IPS DF 19.7 (cell line): ENCODE measurements around the gene UTP14C.
"Not testable (repeated sequence)": the region's sequence is repeated elsewhere in the genome, so short reads cannot be mapped to it uniquely, and the experiment has no call there.

Experiments used
- DNase-seq: peaks from one replicate; pipeline ENCODE4 v3.0.0-alpha.2; 2013; ENCODE audit warnings: low read depth, low spot score

UTP14C gene, protein sequence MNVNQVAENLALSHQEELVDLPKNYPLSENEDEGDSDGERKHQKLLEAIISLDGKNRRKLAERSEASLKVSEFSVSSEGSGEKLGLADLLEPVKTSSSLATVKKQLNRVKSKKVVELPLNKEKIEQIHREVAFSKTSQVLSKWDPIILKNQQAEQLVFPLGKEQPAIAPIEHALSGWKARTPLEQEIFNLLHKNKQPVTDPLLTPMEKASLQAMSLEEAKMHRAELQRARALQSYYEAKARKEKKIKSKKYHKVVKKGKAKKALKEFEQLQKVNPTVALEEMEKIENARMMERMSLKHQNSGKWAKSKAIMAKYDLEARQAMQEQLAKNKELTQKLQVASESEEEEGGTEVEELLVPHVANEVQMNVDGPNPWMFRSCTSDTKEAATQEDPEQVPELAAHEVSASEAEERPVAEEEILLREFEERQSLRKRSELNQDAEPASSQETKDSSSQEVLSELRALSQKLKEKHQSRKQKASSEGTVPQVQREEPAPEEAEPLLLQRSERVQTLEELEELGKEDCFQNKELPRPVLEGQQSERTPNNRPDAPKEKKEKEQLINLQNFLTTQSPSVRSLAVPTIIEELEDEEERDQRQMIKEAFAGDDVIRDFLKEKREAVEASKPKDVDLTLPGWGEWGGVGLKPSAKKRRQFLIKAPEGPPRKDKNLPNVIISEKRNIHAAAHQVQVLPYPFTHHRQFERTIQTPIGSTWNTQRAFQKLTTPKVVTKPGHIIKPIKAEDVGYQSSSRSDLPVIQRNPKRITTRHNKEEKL

DNA sequence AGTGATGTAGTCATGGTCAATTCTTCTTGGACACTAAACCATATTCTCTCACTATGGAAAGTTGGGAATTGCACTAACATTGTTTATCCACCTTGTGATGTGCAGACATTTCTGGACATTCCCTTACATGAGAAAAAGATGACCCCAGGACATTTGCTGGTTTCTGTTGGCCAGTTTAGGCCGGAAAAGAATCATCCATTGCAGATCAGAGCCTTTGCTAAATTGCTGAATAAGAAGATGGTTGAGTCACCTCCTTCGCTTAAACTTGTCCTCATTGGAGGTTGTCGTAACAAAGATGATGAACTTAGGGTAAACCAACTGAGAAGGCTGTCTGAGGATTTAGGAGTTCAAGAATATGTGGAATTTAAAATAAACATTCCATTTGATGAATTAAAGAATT is at the start of gene UTP14C:
Gene UTP14C (plus strand): TSS at position 211 of the 400 bp plus-strand sequence. CDS start 4,114 bp downstream, outside the sequence.
- no peak for DNase-seq

DNA sequence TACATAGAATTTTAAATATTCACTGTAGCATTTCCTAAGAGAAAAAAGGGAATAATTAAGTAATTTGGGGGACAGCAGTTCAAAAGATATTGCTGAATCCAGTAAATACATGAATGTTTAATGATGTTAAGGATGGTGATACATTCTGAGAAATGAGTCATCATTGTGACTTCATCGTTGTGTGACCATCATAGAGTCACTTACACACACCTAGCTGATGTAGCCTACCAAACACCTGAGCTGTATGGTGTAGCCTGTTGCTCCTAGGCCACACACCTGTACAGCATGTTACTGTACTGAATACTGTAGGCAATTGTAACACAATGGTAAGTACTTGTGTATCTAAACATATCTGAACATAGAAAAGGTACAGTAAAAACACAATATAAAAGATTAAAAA is 48.1 kb upstream of the UTP14C start:
- no peak for DNase-seq

DNA sequence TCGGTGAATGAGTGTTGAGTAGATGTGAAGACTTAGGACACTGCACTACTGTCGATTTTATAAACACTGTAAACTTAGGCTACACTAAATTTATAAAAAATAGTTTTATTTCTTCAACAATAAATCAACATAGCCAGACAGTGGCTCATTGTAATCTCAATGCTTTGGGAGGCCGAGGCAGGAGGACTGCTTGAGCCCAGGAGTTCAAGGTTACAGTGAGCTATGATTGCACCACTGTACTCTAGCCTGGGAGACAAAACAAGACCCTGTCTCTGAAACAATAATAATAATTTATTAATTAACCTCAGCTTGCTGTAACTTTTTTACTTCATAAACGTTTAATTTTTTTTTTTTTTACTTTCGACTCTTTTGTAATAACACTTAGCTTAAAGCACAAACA is 47.6 kb upstream of the UTP14C start:
- DNase-seq = no peak

DNA sequence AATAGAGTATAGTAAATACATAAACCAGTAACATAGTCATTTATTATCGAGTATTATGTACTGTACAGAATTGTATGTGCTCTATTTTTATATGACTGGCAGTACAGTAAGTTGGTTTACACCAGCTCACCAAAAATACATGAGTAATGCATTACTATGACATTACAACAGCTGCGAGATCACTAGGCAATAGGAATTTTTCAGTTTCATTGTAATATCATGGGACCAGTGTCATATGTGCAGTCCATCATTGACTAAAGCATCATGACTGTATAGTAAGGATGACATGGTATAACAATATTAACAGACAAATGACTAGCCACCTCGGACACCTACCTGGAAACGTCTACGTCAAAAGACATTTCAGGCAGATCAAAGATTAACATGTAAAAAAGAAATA is 46.9 kb upstream of the UTP14C start:
- no peak for DNase-seq

DNA sequence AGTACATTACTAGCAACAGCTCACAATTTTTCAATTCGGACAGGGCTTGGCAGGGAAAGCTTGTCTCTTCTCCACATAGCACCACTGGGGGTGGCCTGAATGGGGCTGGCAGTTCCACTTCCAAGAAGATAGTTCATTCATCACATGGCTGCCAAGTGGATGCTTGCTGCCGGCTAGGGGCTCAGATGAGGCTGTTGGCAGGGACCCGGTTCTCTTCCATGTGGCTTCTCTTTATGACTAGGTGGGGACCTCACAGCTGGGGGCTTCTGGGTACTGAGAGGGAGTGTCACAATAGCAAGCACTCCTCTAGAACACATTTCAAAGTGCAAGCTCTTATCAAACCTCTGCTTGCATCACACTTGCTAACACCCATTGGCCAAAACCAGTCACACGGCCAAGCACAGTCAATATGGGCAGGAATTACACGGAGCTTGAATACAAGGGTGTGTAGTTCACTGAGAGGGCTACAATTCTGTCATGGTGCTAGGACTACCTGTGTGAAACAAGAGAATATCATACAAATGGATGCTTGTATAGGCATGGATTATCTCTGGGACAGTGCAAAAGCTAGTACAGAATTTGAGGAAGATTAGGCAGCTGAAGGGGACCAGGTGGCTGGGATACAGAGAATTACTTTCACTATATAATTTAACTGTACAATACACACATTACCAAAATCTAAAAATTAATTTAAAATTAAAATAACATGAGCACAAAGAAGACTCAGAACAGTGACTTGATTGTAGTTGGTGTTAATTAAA is 45.5 kb upstream of the UTP14C start:
- no peak for DNase-seq

DNA sequence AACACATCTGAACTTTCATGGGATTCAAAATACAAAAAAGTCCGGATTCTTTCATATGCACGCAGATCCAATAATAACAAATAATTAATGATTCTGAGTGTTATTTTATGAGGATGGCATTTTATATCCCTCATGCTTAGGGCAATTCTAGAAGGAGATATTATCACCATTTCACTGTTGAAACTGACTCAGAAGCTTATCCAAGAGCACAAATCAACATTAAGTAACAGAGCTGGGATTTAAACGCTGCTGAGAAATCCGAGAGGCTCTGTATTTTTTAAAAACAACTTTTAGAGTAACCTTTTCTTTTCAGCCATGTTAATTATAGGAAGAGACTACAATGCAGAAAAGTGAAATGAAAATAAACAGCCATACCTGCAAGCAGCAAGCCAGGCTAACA is 43.6 kb upstream of the UTP14C start:
- no peak for DNase-seq

DNA sequence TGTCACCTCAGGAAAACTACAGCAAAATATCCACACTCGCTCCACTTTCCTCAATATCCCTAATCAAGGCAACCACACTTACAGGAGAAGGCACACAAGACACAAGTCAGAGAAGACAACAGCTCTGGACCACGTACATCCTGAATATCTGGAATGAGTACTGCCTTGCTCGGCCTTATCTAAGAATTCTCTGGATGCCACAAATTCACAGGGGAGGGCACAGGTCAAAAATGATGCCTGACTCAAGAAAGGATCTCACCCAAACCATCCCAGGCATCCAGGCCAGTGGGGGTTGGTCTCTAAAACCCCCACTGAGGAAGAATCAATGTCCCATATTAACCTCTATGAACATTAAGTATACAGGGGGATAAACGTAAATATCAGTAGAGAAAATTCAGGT is 43.1 kb upstream of the UTP14C start:
- no peak for DNase-seq

DNA sequence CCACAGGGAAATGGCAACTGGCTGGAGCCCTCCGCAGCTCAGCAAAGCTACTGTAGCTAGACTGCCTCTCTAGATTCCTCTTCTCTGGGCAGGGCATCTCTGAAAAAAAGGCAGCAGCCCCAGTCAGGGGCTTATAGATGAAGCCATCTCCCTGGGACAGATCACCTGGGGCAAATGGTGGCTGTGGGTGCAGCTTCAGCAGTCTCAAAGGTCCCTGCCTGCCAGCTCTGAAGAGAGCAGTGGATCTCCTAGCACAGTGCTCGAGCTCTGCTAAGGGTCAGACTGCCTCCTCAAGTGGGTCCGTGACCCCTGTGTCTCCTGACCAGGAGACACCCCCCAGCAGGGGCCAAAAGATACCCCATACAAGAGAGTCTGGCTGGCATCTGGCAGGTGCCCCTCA is 41.2 kb upstream of the UTP14C start:
- not testable (repeated sequence) for DNase-seq

DNA sequence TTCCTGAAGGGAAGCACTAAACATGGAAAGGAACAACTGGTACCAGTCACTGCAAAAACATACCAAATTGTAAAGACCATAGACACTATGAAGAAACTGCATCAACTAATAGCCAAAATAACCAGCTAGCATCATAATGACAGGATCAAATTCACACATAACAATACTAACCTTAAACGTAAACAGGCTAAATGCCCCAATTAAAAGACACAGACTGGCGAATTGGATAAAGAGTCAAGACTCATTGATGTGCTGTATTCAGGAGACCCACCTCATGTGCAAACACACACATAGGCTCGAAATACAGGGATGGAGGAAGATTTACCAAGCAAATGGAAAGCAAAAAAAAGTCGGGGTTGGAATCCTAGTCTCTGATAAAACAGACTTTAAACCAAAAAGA is 39.6 kb upstream of the UTP14C start:
- not testable (repeated sequence) for DNase-seq

DNA sequence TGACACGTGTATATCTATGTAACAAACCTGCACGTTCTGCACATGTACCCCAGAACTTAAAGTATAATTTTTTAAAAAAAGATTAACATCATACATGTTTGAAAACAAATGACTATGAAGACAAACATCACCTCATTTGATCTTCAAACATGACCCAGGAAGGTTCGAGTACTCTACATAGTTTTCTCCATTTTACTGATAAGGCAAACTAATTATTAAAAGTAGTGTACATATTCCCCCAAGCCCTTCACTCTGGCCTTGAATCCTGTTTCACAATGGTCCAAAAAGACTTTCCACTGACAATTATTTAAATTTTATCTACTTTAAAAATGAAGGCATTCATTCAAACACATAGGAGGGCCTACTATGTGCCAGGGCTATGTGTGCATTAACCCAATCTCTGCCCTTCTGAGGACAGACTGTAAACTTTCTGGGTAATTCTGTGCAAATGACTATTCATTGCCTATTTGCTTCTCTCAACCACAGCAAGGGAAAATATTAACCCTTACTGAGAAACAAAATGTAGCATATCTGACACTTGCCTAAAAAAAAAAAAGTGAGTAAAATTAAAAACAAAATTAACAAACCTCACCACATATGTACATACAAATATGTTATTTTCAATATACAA is 35.4 kb upstream of the UTP14C start:
- no peak for DNase-seq

DNA sequence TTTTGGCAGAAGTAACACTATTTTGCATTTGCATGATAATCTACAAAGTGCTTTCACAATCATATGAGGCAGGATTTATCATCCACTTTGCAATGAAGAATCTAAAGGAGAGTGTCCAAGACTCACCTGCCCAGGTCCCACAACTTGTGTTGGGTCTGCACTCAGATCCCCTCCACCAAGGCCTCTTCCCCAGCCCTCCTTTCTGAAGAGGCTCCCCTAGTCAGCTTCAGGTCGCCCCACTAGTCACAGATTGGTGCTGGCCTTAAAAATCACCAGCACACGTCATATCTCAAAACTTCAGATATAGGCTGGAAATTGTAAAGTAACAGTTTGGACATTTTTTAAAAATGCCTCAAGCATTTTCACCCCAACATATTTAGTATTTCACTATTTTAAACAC is 30.8 kb upstream of the UTP14C start:
- DNase-seq = no peak

DNA sequence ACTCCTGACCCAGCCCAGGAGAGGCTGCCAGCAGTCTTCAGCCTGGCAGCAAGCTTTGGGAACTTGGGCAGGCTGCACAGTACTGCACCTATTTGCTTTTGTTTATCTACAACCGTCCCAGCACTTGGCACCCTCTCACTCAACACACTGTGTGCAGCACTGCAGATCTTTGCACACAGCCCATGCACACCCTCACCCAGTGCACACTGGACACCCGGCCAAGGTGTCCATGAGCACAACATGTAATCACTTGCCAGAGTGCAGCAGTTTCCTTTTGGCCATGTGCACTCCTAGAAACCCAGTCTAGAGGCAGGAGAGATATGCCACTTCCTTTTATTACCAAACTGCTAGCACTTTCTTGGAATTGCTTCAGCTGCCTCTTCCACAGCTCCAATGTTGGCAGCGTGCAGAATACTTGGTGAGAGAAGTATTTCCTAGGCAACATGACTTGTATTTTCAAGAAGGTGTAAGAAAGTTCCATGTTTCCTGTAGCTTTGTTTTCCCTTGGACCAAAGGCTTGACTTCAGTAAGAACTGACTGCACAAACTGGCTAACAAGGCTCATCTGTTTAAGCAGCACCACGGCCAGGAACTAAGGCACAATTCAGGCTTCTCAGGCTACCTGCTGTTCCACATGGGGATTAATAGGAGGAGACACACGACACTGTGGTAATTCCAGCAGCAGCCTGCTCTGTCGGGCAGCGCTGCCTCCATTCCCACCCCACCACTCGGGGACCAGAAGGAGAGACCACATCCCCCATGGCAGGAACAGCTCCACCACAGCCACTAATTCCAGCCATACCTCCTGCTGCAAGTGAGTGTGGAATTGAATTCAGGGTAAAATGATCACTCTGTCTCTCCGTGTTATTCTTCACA is 28.6 kb upstream of the UTP14C start:
- no peak for DNase-seq

DNA sequence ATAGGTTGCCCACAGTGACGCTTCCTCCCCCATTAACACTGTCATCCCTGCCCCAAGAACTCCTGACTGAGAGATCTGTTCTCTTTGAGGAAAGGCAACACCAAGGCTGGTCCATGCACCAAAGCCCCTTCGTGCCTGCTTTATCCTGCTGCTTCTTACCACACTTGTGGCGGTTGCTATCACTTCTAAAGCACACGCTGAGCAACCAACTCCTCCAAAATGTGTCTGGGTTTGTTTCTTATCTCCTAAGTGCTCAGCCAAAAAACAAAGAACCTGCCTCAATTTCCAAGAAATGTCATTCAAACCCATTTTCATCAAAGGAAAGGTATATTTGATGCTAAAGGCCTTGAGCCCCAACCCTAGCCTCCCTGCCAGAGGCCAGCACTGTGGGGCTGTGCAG is 27.9 kb upstream of the UTP14C start:
- no peak for DNase-seq

DNA sequence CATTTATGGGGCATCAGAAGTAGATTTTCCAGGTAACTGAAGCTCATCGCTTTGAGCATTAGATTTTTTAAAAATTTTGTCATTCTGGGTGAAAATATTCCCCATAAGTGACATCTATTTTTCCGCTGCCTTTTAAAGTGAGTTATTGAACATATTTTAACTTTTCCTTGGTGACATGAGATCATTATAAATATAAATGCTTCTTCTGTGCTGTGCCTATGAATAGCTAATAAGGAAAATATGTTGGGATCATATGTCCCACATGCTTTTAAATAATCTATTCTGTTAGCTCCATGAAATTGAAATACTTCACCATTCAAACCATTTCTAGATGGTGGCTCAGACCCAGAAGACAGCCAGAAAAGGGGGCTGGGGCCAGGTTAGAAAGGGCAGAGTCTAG is 27.3 kb upstream of the UTP14C start:
- DNase-seq = no peak

DNA sequence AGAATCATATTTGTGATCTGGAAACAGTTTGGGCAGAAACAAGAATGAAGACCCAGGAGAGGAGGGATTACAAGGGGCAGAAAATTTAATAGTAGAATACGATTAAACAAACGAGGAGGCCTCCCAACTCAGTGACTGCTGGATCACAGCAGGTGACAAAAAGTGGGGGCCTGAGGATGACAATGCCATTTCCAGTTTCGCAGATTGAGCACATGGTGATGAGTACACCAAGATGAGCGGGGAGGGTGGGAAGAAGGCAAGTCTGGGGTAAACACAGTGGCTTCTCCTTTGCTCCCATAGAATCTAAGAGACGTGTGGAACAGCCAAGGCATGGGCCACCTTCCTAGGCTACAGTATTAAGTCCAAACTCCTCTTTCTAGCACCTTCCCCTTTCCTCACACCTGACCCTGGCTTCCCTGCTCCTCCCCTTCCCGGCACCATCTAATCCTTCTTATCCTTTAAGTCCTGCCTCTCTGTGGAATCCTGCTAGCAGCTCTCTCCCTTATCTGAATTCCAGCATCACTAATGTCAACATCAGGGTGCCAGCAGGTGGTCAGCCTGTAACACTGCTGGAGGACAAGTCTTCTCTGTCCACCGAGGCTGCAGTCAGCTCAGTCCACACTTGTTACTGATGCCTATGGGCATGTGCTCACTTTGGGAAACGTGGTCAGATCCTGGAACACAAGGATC is 26.7 kb upstream of the UTP14C start:
- no peak for DNase-seq

DNA sequence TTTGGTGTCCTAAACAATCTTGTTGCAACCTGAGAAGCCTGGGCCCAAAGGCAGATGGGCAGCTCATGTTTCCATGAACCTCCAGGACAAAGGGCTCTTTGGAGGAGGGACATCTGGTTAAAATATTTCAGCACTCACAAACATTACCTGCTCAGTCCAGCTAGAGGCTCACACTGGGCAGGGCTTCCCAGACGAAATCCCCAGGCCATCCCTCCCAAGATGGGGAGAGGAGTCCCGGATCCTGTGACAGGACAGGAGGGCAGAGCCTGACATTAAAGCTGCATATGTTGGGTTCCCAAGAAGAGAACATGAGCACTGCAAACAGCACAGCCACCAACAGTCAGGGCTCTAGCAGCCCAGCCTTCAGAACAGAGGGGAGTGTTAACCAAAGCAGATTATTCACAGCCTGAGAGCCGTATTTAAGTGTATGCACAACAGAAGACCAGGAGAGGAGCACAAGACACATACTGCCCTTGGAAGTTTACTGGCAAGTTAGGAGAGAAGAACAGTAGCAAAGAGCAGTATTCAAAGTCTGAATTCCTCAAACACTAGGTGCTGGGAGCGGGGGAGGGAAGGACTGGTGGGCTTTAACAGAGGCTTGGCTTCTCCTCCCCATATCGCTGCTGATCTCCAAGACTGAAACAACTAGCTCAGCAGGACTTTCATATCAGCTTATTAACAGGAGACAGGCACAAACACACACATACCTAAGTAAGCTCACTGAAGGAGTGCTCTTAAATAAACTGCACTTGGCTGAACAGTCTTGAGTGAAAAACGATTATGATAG is 25.6 kb upstream of the UTP14C start:
- DNase-seq = no peak

DNA sequence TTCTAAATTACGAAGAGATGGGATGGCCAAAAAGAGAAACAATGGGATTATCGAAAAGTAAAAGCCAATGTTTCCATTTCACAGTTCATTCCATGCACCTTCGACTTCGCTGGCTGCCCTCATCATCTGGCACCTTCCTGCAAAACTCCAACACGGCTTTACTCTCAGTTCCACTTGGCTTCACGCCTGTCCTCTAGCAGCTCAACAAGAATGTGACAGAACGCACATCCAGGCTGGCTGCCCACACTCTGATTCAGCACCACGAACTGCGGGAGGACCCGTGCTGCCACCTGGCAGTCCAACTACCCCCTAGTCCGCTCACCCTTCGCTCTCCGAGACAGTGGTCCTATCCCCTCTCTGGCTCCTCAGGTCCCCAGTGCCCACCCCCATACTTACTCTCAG is 25.0 kb upstream of the UTP14C start:
- DNase-seq = no peak

DNA sequence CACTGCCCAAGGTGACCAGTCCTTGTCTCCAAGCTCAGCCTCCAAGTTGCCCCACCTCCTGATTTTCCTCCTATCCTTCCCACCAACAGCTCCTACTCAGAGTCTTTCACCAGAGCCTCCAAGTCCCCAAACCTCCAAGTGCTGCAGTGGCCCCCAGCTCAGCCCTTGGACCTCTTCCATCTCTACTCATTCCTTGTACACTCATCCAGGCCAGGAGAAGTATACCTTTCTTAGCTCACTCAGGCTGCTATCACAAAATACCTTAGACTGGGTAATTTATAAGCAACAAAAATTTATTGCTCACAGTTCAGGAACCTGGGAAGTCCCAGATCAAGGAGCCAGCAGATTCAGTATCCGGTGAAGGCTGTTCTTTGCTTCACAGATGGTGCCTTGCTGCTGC is 24.6 kb upstream of the UTP14C start:
- no peak for DNase-seq

DNA sequence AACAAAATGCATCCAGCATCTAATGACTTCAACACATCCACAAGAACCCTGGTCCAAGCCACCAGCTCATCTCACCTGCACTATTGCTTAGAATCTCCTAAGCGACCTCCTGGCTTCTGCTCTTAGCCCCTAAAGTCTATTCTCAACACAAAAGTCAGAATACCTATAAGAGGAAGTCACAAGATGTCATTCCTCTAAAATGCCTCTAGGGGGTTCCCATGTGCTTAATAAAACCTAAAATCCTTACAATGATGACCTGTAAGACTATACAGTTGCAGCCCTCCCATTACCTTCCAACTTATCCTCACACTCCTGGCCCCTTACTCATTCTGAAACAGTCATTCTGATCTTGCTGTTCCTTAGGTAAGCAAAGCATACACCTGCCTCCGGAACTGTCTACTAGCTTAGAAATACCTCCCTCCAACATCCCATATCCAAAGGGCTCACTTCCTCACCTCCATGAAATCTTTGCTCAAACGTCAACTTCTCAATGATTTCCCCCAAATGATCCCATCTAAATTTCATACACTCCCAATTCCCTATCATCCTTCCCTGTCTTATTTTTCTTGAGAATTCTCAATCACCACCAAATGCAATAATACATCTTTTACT is 23.3 kb upstream of the UTP14C start:
- no peak for DNase-seq
